ENCODE measurements around the gene CD9. TPM values are rescaled to one million over a fixed set of nuclear protein-coding genes. Genes with fewer than 3 reads are reported as not detected.

Gene CD9
- total RNA-seq, 1 donor from 2014 or later = 437 TPM

GRCh38 chr12:6229224-6230218, 29.3 kb downstream of the CD9 start:
- Histone ChIP-seq H3K27ac (peak overlapping the region; percentile 83), H3K4me3 (no peak overlapping the region), H3K27me3 (ENCODE audit: low read depth) (no peaks in the 10 kb centered on the region), H3K9me3 (no peaks in the 10 kb centered on the region), H3K4me1 (peaks cover 97% of the 10 kb centered on the region), H3K36me3 (peaks cover 60% of the 10 kb centered on the region)
- peak; percentile 65 for DNase-seq
- intact Hi-C loops (cut with DNase I) = no loop called here
- no peak for TF ChIP-seq CTCF (IDR thresholded peaks at IDR 0.05)
- peak; percentile 48 to 58 for ATAC-seq

DNA sequence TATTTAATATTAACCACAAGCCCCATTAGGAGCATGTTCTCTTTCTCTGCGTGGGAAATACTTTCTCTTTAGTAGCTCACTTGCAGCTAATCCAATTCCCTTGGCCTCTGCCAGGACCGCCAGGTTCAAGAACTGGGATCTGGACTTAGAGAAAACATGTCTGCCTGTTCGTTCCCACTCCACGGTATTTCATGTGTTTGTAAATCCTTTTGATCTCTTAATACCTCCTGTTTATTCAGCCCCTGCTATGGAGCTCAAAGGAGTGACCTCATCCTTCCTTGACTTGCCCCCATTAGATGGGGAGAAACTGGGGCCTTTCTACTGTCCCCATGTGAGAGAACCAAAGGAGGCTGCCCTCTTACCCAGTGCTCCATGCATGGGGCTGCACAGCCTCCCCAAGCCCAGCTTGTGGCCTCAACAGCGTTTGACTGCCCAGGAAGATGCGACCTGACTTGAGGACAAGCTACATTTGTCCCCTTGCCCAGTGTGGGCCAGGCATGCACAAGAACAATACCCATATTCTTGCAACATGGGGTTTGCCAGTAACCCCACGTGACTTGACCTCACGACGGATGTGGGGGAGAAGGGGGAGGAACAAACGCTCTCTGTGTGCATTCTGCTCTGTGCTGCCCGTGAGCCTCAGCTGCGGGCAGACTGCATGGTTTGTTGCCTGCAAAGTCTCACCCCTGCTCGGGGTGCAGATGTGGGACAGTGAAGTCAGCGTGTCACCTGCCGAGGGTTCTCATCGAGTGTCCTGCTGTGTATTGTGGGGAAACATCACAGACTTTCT, 30.3 kb downstream of the CD9 start:
- H3K36me3 ChIP-seq = peaks cover 64% of the 10 kb centered on the region
- H3K4me1 ChIP-seq = peaks cover 96% of the 10 kb centered on the region
- intact Hi-C loops (cut with DNase I) = no loop called here
- no peak for TF ChIP-seq CTCF (IDR thresholded peaks at IDR 0.05)
- no peaks in the 10 kb centered on the region for H3K27me3 ChIP-seq (ENCODE audit: low read depth)
- H3K9me3 ChIP-seq = no peaks in the 10 kb centered on the region
- no peak overlapping the region for H3K4me3 ChIP-seq
- H3K27ac ChIP-seq = peak overlapping the region; percentile 83
- ATAC-seq = peak; percentile 47 to 65
- peak; percentile 79 for DNase-seq

DNA sequence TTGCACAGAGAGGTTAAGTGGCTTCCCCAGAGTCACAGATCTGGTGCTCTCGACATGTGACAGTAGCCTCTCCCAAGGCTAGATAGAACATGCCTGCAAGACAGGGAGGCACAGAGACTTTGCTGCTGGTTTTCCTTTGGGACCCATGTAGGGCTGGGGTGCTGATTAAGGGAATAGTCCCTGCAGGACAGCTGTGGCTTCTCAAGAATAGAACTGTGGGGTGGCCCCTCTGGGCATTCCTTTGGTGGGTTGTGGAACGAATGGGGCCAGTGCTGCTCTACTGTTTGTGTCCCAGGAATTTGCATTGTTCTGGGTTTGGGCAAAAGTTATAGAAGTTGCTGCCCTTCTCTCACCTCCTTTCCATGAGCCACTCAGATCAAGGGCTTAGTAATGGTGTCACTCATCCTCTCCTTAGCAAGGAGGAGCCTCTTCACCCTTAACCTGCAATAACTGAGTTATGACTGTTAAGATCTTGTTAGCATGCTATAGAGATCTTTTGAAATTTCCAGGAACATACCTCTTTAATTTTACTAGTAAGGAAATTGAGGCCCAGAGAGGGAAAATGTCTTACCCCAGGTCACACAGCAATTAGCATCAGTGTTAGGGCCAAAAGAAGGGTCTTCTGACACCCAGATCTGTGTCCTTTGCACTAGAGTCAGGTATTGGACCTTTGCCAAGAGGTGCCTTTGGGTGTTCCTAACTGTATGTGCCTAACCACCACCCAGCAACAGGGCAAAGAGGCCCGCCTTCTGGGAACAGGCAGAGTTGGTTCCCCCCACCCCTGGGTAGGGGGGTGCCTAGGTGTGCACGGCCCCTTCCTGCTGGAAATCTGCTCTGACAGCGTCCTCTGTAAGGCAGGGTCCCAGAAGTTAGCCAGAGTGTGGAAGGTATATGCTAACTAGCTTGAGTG, 31.4 kb downstream of the CD9 start:
- Histone ChIP-seq H3K4me1 (peaks cover 95% of the 10 kb centered on the region), H3K27ac (peak overlapping the region; percentile 83), H3K27me3 (ENCODE audit: low read depth) (no peaks in the 10 kb centered on the region), H3K9me3 (no peaks in the 10 kb centered on the region), H3K4me3 (no peak overlapping the region), H3K36me3 (peaks cover 67% of the 10 kb centered on the region)
- DNase-seq (no peak), ATAC-seq (no peak)
- no peak for TF ChIP-seq CTCF (IDR thresholded peaks at IDR 0.05)
- intact Hi-C loops (cut with DNase I) = no loop called here

GRCh38 chr12:6233121-6233971, 33.1 kb downstream of the CD9 start:
- no peak for ATAC-seq
- H3K36me3 ChIP-seq = peaks cover 64% of the 10 kb centered on the region

More at GRCh38 chr12:6233121-6233971, 33.1 kb downstream of the CD9 start:
- TF ChIP-seq CTCF (IDR thresholded peaks at IDR 0.05) = no peak
- Histone ChIP-seq H3K9me3 (no peaks in the 10 kb centered on the region), H3K27me3 (ENCODE audit: low read depth) (no peaks in the 10 kb centered on the region), H3K4me3 (no peak overlapping the region), H3K4me1 (peaks cover 79% of the 10 kb centered on the region), H3K27ac (peak overlapping the region; percentile 51)
- no peak for DNase-seq
- intact Hi-C loops (cut with DNase I) = no loop called here
